HG03103 (cell line): ENCODE measurements around the gene DNASE1L3.
"Not testable (repeated sequence)": the region's sequence is repeated elsewhere in the genome, so short reads cannot be mapped to it uniquely, and the experiment has no call there.

Source experiments
- ATAC-seq: cut with Tn5 transposase; IDR thresholded peaks from one replicate; pipeline ENCODE4 v1.9.1; 2021; ENCODE audit warnings: low read depth; ENCODE audit not compliant: unreplicated experiment

Gene DNASE1L3

GRCh38 chr3:58210761-58211460 lies at the start of gene DNASE1L3:
DNASE1L3 (minus strand) TSS chr3:58210972; CDS start chr3:58210906, 66 bp downstream.
- ATAC-seq = no peak

GRCh38 chr3:58260261-58260731 lies 49.5 kb upstream of the DNASE1L3 start:
- no peak for ATAC-seq

- ATAC-seq = no peak
Measured at GRCh38 chr3:58258392-58259055, 47.8 kb upstream of the DNASE1L3 start.

GRCh38 chr3:58256511-58256910 lies 45.7 kb upstream of the DNASE1L3 start:
- ATAC-seq = no peak

GRCh38 chr3:58256061-58256460 lies 45.3 kb upstream of the DNASE1L3 start:
- no peak for ATAC-seq

- ATAC-seq = no peak
Measured at GRCh38 chr3:58254144-58254543, 43.4 kb upstream of the DNASE1L3 start.

- no peak for ATAC-seq
Measured at GRCh38 chr3:58251631-58252035, 40.9 kb upstream of the DNASE1L3 start.

GRCh38 chr3:58250093-58250707 lies 39.4 kb upstream of the DNASE1L3 start:
- no peak for ATAC-seq

- no peak for ATAC-seq
Measured at GRCh38 chr3:58249358-58250092, 38.8 kb upstream of the DNASE1L3 start.

GRCh38 chr3:58246148-58247047 lies 35.6 kb upstream of the DNASE1L3 start:
- no peak for ATAC-seq

GRCh38 chr3:58243976-58244585 lies 33.3 kb upstream of the DNASE1L3 start:
- no peak for ATAC-seq

GRCh38 chr3:58242860-58243259 lies 32.1 kb upstream of the DNASE1L3 start:
- not testable (repeated sequence) for ATAC-seq

GRCh38 chr3:58242340-58242739 lies 31.6 kb upstream of the DNASE1L3 start:
- ATAC-seq = no peak

- ATAC-seq = no peak
Measured at GRCh38 chr3:58241306-58242044, 30.7 kb upstream of the DNASE1L3 start.

GRCh38 chr3:58238830-58239229 lies 28.1 kb upstream of the DNASE1L3 start:
- no peak for ATAC-seq

GRCh38 chr3:58237941-58238681 lies 27.3 kb upstream of the DNASE1L3 start:
- peak; percentile 32 for ATAC-seq

GRCh38 chr3:58237238-58237940 lies 26.6 kb upstream of the DNASE1L3 start, which contains the start of gene ABHD6:
ABHD6 (plus strand) TSS chr3:58237792; CDS start chr3:58256587, 18,795 bp downstream.
- peak; percentile 71 for ATAC-seq
